Fibroblast of skin of scalp (primary cell): ENCODE results near the gene CCDC141. TPM values are rescaled to one million over a fixed set of nuclear protein-coding genes. Genes with fewer than 3 reads are reported as not detected.
"Not testable (repeated sequence)": the region's sequence is repeated elsewhere in the genome, so short reads cannot be mapped to it uniquely, and the experiment has no call there.

Experiments used
- DNase-seq: peaks from one replicate; pipeline ENCODE4 v3.0.0-alpha.2; 2013
- polyA plus RNA-seq, 2 experiments: library from polyadenylated mRNA; unstranded; fragments of 120-200 nt; gene quantifications; one replicate each; pipeline ENCODE4 v1.2.1, GENCODE V29; 2013; ENCODE audit not compliant: insufficient read length in 2 of 2

Gene CCDC141, protein sequence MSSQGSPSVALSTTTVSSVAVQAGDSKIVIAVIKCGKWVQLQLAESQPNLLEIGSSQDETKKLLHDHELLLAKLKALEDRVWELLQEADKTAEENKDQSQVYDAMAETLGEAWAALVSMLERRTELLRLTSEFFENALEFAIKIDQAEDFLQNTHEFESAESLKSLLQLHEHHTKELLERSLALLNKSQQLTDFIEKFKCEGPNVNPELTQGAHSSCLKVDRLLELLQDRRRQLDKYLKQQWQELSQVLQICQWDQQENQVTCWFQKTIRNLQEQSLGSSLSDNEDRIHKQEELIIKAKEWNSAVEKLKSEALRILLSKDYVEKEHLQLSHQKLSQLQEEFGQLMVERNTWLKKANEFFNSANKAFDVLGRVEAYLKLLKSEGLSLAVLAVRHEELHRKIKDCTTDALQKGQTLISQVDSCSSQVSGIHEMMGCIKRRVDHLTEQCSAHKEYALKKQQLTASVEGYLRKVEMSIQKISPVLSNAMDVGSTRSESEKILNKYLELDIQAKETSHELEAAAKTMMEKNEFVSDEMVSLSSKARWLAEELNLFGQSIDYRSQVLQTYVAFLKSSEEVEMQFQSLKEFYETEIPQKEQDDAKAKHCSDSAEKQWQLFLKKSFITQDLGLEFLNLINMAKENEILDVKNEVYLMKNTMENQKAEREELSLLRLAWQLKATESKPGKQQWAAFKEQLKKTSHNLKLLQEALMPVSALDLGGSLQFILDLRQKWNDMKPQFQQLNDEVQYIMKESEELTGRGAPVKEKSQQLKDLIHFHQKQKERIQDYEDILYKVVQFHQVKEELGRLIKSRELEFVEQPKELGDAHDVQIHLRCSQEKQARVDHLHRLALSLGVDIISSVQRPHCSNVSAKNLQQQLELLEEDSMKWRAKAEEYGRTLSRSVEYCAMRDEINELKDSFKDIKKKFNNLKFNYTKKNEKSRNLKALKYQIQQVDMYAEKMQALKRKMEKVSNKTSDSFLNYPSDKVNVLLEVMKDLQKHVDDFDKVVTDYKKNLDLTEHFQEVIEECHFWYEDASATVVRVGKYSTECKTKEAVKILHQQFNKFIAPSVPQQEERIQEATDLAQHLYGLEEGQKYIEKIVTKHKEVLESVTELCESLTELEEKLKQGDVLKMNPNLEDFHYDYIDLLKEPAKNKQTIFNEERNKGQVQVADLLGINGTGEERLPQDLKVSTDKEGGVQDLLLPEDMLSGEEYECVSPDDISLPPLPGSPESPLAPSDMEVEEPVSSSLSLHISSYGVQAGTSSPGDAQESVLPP (N-terminal part only)
- polyA plus RNA-seq (2013, experiment 1 of 2; ENCODE audit: insufficient read length), result 0.24 TPM
- 1.2 TPM for polyA plus RNA-seq (2013, experiment 2 of 2; ENCODE audit: insufficient read length)

DNA sequence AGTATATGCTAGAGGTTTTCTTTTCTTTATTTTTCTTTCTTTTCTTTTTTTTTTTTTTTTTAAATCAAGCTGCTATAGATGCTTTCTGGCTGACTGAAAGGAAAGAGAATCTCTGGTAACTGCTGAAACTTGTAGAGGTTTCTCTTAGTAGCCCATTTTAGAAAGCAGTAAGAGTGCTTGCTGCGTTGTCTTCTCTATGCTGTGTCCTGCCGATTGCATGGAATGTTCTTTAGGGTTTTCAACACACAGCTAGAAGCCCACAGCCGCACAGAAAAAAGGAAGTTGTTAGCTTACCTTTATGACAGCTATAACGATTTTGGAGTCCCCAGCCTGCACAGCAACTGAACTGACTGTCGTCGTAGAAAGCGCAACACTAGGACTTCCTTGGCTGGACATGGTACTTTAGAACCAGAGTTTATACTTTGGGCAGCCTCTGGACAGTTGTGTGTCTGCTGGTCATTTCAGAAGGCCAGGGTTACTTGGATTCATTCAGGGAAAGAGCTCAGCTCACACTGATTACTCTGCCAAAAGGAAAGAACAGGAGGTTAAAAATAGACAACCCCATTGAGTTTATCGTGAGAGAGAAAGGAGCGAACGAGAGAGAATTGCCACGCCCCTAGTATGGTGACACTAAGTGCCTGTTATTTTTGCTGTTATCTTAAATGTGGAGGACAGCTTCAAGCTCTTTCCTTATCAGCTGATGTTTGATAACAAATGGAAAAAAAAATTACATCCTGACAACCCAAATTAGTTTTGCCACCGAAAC, at the start of gene CCDC141:
CCDC141 (minus strand) TSS at position 592 of the 766 bp plus-strand sequence; CDS start at position 396, 196 bp downstream.
- DNase-seq, result no peak

DNA sequence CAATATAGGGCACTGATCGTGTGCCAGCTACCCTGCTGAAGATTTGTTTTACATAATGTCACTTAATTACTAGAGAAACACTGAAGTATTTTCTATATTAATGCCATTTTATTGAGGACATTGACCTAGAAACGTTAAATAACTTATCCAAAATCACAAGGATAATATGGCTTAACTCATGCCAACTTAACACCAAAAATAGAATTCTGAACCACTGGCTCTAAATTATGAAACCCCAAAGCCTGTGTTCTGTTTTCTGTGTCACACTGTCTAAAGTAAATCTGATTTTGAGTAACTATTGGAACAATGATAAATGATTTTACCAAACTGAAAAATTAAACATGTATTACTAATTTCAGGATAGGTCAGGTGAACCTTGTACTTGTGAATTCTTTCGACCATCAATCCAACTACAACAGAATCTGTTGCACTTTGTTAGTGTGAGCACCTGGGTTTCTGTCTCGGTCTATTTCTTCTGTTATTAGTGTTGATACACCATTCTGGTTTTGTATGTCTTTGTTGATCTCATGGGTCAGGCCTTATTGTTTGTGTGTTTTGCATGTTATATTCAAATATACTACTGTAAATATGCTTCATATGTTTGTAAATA, 48.2 kb upstream of the CCDC141 start:
- DNase-seq, result no peak

DNA sequence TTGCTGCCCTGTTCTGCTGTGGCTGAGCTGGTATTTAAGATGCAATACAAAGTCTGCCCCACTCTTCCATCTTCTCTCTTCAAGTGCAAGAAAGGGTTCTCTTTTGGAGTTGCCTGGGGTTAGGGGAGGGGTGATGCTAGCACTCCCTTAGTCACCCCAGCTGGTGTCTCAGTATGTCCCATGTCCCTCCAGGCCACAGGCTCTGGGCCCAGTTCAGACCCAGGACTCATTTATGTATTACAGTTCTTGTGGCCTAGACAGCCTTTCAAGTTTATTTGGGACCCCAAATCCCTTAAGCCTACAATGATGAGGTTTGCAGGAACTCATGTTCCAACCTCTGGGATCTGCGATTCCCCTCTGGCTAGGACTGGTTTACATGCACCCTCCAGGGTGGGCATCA, 47.2 kb upstream of the CCDC141 start:
- no peak for DNase-seq

DNA sequence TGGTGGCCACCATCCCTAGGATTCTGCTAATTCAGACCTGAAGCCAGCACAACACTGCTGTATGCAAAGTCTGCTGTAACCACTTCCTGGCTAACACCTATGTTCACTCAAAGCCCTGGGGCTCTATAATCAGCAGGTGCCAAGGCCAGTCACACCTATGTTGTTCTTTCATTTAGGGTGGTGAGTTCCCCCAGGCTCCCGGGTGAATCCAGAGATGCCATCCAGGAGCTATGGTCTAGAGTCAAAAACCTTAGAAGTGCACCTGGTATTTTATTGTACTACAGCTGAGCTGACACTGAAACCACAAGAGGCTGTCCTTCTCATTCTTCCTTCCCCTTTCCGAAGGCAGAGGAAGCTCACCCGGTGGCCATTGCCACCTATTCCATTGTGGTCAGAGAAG, 46.2 kb upstream of the CCDC141 start:
- no peak for DNase-seq

DNA sequence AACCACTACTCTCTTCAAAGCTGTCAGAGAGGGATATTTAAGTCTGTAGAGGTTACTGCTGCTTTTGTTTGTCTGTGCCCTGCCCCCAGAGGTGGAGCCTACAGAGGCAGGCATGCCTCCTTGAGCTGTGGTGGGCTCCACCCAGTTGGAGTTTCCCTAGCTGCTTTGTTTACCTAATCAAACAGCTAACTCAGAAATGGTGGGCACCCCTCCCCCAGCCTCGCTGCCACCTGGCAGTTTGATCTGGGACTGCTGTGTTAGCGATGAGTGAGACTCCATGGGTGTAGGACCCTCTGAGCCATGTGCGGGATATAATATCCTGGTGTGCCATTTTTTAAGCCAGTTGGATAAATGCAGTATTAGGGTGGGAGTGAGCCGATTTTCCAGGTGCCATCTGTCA, 43.0 kb upstream of the CCDC141 start:
- DNase-seq, result not testable (repeated sequence)

DNA sequence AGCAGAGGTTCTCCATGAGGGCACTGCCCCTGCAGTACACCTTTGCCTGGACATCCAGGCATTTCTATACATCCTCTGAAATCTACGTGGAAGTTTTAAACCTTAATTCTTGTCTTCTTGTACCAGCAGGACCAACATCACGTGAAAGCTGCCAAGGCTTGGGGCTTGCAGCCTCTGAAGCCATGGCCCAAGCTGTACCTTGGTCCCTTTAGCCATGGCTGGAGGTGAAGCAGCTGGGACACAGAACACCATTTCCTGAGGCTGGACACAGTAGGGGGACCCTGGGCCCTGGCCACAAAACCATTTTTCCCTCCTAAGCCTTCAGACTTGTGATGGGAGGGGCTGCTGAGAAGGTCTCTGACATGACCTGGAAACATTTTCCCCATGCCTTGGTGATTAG, 32.8 kb upstream of the CCDC141 start:
- no peak for DNase-seq

DNA sequence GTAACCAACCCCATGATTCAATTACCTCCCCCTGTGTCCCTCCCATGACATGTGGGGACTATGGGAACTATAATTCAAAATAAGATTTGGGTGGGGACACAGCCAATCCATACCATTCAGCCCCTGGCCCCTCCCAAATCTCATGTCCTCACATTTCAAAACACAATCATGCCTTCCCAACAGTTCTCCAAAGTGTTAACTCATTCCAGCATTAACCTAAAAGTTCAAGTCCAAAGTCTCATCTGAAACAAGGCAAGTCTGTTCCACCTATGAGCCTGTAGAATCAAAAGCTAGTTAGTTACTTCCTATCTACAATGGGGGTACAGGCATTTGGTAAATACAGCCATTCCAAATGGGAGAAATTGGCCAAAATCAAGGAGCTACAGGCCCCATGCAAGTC, 32.0 kb upstream of the CCDC141 start:
- no peak for DNase-seq

DNA sequence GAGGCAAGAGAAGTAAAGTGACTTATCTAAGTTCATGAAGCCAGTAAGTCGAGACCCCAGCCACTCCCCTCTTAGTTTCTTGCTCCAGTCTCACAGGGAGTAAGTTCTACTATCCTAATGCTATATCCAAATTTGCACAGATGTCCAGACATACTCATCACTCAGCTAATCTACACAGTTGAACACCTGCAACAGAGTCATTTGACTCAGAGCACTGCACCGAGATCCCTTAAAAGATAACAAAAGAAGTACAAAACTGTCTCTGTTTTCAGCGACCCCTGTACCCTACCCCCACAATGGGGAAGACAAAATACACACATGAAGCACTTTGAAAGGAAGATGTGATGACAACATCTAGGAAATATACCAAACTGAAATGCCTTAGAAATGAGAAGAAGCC, 22.6 kb upstream of the CCDC141 start:
- DNase-seq, result no peak

DNA sequence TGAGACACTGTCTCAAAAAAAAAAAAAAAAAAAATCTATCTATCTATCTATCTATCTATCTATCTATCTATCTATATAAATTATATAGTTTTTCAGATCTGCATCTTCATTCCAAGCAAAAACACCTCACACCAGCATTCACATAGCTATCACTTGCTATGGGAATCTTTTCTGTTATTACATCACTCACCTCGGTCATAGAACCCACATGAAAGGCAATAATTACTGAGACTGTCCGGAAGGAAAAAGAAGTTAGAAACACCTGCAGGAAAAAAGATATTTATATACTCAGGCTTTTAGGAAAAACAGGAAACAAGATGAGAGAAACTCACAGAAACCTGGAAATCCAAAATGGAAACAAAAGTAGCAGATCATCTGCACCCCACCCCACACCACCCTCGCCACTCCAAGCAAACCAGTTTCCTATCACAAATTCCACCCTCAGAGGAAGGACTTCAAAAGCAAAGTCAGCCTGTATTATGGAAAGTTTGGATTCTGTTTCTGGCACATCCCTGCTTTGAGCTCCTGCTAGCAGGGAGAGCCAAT, 21.9 kb upstream of the CCDC141 start:
- DNase-seq, result no peak

DNA sequence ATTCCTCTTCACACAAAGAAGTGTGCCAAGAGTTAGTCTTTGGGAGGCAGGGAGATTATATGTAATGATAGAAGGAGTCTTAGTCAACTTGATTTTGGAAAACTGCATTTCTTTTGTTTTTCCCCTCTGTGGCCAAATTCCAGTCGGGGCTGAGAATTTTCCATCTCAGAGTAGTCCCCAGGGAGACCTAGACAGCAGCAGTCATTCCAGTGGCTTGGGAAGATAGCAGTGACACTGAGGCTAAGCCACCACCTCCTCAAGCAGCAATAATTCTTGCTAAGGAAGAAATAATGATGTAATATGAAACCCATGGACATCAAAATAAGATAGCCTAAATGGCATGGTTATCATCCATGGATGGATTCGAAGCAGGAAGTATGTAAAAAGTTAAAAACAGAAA, 21.0 kb upstream of the CCDC141 start:
- peak; percentile 9 for DNase-seq

DNA sequence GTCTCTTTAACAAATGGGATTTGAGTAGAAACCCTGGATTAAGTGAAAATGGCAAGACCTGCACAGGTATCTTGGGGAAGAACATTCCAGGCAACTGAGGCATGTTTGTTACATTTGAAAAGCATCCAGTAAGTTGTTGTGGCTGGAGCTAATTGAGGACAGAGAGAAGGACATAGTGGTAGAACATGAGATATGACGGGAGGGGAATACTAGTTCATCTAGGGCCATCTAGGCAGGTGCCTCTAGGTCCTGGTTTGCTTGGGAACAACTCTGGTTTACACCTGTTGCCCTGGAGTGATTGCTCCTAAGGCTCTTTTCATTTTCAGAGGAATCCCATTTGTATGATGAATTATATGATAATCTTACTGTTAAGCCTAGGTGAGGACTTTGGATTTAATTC, 19.7 kb upstream of the CCDC141 start:
- no peak for DNase-seq

DNA sequence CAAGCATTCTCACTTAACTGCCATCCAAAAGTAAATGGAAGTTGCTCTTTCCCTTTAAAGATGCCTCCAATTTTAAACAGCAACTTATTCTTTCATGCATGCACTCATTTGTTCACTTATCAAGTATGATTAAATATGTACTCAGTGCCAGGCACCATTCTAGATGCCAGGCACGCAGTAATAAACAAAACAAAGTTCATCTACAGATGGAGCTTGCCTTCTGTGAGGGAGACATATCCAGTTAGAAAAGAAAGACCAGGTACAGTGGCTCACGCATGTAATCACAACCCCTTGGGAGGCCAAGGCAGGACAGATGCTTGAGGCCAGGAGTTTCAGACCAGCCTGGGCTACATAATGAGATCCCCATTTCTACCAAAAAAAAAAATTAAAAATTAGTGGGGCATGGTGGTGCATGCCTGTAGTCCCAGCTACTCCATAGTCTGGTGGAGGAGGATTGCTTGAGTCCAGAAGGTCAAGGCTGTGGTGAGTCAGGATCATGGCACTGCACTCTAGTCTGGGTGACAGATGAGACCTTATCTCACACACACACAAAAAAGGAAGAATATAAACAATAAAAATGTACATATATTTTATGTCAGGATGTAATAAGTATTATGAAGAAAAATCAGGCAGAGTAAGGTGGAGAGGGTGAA, 19.2 kb upstream of the CCDC141 start:
- no peak for DNase-seq

DNA sequence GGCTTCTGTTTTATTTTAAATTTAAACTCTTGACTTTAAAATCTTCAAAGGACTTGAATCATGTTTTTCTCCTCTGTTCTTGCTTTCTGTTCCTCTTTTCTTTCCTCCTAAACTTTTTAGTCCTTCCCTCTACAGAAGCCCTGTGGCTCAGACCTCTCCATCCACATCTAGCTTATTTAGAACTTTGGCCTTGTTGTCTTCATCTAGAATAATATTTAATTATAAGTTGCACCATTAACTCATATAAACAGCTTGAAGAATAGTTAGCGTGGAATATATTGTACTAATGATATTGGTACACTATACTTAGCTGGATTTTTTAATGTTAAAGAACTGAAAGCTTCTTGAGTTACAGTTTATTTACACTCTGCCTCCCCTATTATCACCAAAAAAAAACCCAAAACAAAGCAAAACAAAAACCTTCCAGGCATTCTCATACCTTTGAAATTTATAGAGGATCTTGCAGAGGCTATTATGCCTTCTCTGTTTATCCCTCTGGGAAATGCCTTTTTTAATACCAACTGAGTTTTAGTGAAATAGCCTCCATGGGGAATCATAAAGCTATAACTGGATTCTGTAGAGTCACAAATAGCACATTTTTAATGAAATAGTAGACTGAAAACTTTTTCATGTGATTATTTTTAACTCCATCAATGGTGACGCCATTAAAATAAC, 9.2 kb upstream of the CCDC141 start:
- DNase-seq, result no peak

DNA sequence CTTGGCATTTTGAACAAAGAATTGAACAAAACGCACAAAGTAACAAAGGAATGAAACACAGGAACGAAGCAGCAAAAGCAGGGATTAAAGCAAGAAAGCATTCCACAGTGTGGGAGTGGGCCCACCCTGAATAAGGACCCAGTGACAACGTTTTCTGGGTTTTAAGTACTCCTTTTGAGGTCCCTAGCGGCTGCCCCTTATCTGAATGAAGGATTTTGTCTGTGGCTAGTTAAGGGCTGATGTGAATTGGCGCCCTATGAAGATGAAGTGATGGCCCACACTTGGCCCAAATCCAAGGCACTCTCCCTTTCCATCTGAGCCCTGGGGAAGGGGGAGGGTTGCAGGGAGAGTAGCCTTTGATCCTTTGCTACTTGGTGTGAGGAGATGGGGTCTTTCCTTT, 7.8 kb upstream of the CCDC141 start:
- DNase-seq, result no peak

DNA sequence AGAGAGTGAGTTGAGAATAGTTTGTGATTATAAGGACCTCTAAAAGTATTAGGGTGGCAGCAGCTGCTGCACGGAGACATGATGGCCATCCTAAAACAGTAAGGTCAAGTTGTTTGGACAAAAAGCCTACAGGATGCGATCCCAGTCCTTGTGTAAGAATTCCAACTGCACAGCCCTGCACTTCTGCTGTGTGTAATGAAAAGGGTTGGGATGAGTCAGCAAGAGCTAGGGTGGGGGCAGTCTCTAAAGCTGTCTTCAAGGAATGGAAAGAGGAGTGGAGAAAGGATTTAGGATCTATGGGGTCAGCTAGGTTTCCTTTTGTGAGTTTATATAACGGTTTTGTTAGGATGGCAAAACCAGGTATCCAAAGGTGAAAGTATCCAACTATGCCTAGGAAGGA, 3.6 kb upstream of the CCDC141 start:
- DNase-seq, result not testable (repeated sequence)

DNA sequence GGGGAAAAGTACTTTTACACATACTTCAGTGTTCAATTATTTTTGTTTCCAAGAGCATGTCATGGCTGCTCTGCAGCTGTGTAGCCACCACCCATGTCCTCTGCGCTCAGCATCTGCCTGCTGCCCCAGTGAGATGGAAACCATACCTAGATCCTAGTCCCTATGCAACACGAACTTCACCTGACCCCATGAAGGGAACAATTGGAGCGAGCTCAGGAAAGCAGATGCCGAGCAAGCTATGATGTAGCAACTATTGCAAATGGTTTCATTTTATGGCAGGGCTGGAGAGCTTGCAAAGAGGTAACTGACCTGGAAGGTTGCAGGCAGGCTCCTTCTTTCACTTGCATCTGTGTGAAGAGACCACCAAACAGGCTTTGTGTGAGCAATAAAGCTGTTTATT, 1.3 kb upstream of the CCDC141 start:
- DNase-seq, result no peak

DNA sequence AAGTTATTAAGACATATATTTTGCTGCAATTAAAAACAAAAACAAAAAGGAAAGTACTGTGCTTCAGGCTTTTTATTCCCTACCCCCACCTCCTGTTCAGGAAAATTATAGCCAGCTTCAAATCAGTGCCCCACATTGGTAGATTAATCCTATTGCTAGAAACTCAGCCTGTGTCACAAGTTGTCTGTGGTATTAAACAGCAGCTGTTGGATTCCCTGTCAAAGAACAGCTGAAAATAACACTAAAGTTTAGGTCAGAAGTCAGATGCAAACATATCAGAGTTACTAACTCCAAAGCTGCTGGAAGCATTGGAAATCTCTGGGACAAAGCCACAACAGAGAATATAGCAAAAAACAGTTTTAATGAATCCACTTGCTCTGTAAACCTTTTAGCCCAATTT, 818 bp upstream of the CCDC141 start:
- DNase-seq, result no peak

DNA sequence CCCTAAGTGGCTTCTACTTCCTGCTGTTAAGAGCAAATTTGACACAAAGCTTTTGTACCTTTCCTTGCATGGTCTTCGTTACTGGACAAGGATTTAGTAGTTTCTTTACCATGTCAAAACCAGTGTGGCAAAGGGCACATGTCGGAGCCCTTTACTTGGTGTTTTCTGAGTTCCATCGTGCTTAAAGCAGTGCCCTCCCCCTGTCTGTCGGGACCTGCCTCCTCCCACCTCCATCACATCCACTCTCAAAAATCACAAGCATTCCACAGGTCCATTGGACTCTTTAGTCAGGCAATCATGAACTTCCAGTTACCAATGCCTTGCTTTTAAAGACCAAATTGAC, 763 bp downstream of the CCDC141 start:
- DNase-seq, result no peak

DNA sequence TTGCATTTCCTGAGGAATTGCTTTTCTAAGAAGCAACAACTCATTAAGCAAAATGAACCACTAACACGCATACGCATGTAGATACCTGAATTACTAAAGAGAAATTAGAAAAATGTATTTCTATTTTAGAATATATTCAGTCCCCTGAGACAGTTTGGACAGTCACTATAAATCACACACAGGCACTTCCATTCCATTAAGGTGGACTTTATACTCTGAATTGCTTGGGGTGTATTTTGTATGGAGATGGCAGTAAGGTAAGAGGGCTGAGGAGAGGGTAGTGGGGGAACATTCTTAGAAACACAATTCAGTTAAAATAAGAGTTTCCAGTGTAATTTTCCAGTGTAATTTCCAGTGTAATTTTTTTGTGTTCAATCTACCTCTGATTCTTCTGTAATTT, 1.8 kb downstream of the CCDC141 start:
- DNase-seq, result no peak

DNA sequence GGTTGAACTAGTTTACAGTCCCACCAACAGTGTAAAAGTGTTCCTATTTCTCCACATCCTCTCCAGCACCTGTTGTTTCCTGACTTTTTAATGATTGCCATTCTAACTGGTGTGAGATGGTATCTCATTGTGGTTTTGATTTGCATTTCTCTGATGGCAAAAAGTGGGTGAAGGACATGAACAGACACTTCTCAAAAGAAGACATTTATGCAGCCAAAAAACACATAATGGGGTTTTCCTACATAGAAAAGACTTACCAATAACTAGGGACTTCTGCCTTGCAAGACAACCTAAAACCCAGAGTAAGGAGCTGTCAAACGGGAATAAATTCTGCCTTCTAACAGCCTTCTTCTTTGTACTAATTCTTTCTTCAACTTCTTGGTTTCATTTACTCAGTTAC, 4.3 kb downstream of the CCDC141 start:
- DNase-seq, result not testable (repeated sequence)
